ENCODE results near the gene GIMD1.
"Not testable (repeated sequence)": the region's sequence is repeated elsewhere in the genome, so short reads cannot be mapped to it uniquely, and the experiment has no call there.

Gene GIMD1

DNA sequence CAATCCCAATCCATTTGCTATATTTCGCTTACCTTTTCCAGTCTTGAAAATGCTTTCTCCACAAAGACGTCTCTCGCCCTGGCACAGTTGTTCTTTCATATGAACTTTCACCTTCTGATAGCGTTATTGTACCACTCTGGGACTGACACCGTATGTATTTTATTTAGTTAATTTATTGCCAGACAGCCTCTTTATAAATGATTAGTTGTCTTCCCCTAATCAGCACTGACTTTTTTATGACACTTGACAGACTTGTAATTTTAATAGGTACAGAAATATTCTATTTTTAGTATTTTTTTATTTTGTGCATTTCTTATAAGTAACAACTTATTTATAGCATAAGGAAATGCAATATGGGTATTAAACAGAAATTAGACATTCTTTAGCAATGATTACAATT is at the start of gene GIMD1:
TSS of gene GIMD1 (minus strand) at position 101 of the 400 bp plus-strand sequence. CDS start 1,343 bp downstream, outside the sequence.
- DNase-seq: no peak

DNA sequence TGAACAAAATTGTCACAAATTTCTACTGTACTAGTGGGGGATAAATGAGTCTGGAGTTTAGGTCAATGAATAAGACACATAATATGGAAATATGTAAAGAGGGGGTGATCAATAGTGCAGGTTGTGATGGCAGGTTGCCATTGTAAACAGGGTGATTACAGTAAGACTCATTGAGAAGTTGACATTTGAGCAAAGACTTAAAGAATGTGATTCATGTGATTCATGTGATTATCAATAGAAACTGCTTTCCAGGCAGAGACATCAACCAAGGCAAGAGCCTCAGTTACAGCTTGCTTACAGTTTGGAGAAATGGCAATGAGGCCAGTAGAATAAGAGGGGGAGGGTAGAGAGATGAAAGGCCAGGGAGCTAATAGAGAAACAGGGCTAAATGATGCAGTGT is 45.8 kb upstream of the GIMD1 start:
- no peak for DNase-seq

DNA sequence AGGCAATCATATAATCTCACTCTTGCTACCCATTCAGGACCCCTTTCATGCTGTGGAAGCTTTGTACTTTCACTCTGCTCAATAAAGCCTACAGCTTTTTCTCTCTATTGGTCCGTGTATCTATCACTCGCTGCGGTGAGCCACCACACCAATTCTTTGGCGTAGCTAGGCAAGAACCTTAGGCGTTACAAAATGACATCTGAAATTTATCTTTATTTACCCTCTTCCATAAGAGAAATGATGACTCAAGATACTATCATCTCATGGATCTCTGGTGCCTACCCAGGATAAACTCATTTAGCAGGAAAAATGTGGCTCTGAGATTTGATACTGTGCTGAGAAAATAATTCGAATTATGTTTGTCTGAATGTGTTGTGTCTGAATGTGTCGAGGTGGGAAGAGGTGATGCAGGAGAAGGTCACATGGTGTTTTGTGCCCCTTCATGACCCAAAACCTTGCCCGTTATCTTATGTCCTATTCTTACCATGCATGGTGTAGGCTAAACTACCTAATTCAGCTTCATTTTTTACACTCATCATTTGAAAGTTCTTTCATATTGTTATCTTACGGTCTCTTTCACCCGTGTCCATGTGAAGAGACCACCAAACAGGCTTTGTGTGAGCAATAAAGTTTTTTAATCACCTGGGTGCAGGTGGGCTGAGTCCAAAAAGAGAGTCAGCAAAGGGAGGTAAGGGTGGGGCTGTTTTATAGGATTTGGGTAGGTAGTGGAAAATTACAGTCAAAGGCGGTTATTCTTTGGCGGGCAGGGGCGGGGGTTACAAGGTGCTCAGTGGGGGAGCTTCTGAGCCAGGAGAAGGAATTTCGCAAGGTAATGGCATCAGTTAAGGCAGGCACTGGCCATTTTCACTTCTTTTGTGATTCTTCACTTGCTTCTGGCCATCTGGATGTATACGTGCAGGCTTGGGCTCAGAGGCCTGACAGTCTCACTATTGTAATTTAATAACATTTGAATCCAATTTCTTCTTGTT is 41.6 kb upstream of the GIMD1 start:
- no peak for DNase-seq

DNA sequence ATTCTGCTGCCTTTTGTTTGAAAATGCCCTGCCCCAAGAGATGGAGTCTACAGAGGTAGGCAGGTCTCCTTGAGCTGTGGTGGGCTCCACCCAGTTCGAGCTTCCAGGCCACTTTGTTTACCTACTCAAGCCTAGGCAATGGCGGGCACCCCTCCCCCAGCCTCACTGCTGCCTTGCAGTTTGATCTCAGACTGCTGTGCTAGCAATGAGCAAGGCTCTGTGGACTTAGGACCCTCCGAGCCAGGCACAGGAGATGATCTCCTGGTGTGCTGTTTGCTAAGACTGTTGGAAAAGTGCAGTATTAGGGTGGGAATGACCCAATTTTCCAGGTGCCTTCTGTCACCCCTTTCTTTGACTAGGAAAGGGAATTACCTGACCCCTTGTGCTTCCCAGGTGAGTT is 39.4 kb upstream of the GIMD1 start:
- not testable (repeated sequence) for DNase-seq

DNA sequence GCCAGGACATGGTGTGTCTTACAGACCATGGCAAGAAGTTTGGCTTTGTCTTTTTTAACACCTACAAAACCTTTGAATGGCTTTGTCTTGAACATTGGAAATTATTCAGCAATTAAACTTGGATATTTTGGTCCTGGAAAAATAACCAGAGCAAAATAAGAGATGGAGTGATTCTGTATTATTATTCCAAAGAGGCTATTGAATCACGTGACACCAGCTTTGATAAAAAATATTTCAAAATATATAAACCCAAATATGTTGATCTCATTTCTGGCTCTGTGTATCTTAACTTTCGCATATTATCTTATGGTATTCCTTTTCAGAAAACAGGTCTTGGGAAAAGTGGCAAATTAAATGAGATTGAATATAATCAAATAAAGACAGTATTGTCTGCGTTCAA is 32.6 kb upstream of the GIMD1 start:
- DNase-seq: no peak

DNA sequence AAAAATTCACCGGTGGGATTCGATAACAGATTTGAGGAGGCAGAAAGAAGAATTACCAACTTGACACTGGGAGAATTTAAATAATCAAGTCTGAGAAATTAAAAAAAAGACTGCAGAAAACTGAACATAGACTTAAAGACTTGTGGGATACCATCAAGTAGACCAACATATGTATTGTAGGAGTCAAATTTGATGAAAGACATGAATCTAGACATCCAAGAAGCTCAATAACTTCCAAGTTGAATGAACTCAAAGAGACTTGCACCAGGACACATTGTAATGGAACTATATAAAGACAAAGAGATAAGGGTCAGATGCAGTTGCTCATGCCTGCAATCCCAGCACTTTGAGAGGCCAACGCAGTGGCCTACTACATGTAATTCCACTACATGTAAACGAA is 30.3 kb upstream of the GIMD1 start:
- DNase-seq: not testable (repeated sequence)

DNA sequence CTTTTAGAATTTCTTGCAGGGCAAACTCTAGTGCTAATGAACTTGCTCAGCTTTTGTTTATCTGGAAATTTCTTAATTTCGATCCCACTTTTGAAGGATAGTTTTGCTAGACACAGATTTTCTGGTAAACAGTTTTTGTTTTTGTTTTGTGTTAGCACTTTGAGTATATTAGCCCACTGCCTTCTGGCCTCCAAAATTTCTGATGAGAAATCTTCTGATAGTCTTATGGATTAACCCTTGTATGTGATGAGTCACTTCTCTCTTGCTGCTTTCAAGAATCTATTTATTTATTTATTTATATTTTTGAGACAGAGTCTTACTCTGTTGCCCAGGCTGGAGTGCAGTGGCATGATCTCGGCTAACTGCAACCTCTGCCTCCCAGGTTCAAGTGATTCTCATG is 27.0 kb upstream of the GIMD1 start:
- no peak for DNase-seq

DNA sequence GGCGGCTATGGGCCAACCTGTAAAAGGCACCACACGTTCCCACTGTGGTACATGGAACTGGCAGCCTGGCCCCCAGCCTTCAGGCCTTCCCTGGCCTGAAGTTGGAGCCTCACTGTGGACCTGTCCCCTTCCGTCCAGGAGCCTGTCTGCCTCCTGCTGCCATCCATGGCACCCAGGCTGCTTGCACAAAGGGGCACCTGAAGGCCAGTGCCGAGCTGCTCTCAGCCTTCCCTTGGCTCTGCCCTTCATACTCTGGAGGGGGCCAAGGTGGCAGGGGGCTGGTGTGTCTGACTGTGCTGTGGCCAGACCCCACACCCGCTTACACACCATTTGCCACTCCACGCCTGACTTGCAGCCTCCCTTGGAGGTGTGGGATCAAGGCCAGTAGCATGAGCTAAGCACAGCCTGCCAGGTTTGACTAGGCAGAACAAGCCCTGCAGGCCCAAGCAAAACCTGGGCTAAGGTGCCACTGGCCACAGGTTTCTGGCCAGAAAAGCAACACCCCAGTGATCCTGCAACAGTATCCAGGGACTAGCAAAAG is 17.3 kb upstream of the GIMD1 start:
- no peak for DNase-seq

DNA sequence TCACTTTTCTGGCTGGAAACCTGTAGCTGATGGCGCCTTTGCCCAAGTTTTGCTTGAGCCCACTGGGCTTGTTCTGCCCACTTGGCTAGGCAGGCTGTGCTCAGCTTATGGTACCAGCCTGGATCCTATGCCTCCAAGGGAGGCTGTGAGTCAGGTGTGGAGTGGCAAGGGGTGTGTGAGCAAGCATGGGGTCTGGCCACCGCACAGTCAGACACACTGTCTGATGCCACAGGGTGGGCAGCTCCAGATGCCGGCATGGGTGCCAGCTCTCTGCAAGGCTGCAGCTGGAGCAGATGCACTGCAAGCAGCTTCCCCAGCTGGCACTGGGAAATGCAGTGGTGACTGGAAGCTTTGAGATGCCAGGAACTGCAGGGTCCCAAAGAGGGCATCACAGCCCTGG is 16.3 kb upstream of the GIMD1 start:
- DNase-seq: no peak

DNA sequence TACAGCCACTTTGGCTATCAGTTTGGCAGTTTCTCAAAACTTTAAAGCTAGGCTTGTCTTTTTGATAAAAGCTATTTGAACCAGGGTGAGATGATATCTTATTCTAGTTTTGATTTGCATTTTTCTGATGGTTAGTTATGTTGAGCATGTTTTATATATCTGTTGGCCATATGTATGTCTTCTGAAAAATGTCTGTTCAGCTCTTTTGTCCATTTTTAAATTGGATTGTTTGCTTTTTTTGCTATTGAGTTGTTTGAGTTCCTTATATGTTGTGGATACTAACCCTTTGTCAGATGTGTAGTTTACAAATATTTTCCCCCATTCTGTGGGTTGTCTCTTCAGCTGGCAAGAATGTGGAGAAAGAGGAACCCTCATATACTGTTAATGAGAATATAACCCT is 11.6 kb upstream of the GIMD1 start:
- DNase-seq: no peak

DNA sequence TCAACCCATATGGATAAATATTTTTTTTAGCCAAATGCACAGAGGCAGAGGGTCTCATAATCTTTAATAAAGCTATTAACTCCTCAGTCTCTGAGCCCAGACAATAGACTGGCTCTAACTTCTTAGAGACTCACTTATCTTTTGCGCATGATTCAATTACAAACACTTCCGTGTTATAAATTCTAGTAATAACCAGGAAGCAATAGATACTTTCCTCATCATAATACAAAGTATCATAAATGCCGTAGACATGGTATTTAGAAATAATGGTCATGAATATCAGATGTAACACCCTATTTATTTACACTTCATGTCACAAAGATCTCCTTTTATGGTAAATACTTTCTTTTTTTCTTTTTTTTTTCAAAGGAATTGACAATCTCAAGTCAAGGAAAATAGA is 4.4 kb upstream of the GIMD1 start:
- no peak for DNase-seq

DNA sequence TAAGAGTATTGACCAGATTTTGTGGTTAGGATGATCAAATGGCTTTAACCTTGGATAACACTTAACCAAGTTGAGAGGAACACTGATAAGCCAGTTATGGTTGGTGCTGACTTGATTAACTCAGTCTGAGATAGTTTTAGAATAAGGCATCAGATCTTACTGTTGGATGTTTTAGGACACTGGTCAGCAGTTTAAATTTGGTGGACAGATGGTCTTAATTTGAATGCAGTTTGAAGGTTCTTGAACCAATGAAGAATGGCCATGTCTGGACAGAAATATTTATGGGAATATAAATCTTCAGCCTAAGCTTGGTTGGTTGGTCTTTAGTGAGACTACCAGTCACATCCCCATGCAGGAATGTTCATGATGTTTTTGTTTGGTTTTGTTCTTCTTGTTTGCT is 2.6 kb upstream of the GIMD1 start:
- DNase-seq: no peak

DNA sequence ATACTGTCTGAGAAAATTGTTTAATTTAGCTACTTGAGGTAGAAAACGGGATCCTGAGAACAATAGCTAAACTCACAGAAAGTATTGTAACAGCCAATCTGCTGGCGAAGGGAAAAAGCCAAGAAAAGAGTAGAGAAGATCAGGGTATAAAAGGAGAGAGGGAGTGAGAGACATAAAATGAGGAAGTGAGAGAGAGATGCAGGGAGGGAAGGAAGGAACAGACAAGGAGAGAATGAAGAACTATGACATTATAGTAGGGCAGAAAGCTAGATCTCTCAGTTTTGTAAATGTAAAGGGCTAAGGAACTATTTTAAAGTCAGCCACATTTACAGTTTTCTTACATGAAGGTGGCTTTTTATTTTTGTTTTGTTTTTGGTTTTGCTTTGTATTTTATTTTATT is 1.6 kb upstream of the GIMD1 start:
- DNase-seq: no peak

DNA sequence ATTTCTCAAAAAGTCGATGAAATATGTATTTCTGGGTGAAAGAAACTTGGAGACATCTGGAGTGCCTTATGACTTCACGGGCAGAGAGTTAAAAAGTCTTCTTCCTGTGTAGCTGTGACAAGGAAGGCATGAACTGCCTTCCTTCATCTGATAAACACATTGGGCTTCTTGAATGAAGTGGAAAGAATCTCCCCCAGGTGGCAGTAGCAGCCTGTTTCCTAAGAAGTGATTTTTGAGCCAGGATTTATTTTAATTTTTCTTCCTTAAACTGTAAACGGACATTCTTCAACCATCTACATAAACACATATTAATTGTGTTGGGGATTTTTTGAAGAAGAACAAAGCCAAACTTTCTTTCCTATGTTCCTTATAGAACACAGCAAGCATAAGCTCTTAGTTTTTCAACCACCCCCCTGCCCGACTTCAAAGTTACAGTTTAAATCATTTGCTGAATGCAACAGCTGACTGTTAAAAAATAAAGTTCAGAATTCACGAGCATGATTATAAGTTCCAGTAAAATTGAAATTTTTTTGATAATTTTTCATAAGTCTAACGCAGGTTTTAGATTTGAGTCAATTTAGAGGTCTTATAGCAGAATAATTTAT is 980 bp upstream of the GIMD1 start:
- DNase-seq: peak; percentile 31

DNA sequence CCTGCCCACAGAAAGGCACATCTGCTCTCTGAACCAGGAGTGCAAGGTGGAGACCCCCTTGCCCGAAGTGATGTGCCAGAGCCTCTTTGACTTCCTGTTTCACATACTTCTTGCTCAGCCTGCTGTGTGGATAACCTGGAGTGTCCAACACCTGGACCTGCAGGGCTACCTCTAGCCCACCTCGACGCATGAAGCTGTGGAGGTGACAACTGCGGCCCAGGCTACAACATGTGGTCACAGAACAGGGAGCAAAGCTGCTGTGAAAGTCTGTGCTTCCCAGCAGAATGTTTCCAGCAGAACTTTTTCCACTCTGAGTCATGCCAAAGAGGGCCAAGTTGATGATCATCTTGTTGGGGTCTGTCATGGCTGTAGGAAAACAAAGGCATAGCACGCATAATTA is 1.5 kb downstream of the GIMD1 start:
- DNase-seq: no peak

DNA sequence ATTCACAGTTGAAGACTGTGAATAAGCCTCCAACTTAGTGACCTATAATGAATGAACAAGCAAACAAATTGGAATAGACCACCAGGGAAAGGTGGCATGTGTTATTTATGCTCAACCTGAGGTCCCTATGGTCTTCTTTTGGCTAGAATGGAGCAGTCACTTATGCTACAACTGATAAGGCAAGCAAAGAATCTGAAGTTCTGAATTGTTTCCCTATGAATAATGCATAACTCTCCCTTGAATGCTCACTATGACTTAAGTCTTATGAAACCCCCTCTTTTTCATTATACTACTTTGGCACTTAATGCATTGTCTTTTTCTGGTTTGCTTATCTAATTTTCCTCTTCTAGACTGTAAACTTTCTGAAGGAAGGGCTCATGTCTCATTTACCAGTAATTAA is 2.6 kb downstream of the GIMD1 start:
- no peak for DNase-seq

DNA sequence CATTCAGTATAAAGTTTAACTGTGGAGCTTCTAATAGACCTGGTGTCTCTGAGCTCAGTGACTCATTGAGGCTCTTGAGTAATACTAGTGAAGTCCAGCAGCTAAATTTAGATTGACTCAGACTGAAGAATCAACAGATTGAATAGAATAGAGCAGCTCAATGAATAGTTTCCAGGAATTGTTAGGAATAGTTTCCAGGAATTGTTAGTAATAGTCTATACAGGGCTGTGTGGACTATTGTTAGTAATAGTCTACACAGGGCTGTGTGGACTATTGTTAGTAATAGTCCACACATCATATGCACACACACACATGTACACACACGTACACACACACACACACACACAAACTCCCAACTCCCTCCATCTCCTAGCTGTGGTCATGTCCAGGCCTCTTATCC is 3.0 kb downstream of the GIMD1 start:
- no peak for DNase-seq

DNA sequence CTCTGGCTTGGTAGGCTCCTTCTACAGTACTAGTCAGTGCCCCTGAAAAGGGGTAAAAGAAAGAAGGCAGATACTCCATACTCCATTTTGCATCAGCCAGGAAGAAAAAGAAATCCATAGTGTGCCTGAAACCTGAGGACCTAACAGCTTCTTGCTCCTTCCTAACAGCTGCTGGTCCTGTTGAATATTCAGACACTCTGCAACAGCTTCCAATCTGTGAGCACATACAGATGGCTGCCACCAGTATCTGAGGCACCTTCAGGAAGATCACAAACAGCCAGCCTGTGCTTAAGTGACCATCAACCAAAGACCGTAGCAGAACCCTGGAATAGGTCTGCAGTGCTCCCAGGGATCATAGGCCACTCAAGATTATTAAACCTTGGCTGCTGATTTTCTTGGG is 4.3 kb downstream of the GIMD1 start:
- no peak for DNase-seq

DNA sequence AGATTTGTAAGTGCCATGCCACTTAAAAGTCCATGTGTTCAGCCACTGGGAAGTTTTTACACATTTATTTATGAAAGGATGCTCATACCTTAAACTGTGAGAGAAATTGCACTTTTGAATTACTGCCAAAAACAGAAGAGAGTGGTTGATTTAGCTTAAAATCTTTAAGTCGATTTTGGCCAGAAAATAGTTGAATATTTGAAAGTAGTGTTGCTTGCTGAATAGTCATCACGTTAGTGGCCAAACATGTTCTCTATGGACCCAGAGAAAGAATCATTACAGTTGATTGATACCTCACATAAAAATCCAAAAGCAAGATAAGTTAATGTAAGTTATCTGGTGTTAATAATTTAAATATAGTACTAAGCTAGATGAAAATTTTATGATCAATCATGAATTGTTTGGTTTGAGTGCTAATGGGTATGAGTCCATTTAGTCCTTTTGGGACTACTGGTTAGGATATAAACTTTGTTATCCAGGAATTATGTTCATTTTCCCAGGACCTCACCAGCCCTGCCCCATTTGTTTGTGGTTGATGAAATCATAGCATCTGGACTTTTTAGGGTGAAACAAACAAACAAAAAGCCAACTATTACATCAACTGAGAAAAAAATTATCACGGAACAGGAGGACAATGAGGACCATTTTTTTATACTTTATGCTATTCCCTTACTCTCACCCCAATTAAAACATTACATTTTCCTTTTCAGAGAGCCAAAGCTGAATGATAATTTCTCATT is 6.3 kb downstream of the GIMD1 start:
- no peak for DNase-seq

DNA sequence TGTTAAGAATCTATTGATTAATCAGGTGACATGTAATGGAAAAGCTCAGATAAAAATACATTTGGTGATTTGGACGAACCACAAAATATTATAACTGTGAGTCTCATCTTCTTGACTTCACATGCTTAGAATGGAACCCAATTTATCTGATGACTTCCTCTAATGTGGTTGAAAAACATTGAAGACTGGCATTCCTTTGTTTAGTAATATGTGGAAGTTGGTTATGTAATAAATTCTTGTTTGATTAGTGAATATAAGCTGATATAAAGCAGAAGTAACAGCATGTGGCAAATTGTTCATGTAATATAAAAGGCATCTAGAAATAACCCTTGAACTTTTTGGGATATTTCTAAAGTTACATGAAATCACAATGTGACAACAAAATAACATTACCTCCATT is 9.7 kb downstream of the GIMD1 start:
- DNase-seq: no peak

DNA sequence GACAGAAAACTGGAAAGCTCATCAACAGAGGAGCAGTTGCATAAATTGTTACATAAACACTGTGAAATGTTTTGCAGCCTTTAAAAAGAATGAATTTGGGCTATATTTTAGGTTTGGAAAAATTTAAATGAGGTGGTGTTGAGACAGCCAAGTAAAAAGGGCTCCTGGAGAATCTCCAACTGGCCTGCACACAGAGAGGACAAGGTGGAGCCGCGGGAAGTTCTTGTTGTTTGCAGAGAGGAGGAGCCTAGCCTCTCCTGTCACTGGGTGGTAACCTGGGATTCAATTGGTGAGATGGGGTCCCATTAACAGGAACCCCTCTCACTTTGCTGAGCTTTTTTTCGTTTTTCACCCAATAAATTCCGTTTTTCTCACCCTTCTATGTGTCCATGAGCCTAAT is 13.4 kb downstream of the GIMD1 start:
- DNase-seq: no peak

DNA sequence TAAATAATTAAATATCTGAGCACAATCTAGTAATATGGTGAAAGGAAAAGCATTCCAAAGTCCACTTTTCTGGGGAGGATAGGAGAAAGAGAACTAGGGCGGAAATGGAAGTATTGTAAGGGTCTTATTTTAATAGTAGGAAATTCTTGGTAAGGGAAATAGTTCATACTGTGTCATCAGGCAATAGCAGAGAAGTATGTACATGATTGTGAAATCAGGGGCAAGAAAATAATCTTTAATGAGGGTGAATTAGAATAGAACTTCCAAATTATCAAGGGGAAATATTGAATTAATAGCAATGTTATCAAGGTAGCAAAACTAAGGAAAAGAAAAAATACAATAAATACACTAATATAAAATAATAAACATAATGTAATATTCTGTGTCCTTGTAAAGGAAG is 14.8 kb downstream of the GIMD1 start:
- DNase-seq: no peak

DNA sequence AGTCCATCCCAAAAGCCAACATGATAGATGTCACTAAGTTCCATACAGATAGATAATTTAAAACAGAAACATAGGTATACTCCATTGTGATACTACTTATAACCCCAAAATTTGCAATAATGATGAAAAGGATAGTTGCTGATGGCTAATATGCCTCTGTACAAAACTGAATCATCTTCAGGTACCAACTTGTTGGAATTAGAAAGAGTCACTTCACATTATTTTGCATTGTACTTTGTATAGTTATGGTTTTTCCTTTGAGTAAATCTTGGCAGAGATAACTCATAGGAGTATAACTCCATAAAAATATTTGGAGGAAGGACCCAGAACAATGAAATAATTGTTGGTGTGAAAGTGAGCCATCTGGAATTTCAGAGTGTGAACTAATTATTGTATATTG is 17.6 kb downstream of the GIMD1 start:
- DNase-seq: no peak

DNA sequence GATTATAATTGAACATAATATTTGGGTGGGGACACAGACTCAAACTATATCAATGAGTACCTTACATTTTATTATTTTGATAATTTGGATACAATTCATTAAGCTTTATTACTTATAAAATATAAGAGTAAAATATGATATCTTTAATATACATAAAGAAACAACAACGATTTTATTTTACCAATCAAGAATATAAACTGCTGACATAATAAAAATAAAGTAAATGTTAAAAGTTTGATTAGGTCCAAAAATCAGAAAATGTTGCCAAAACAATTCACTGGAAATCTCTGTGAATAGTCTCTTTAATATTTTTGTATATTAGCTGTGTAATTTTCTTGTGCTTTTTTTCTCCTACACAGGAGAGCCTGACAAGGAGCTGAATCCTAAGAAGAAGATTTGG is 21.4 kb downstream of the GIMD1 start:
- no peak for DNase-seq

Data from retina (tissue), 1 donor.